Tibial nerve (tissue), 4 donors: ENCODE measurements around the gene RAB3C. TPM values are rescaled to one million over a fixed set of nuclear protein-coding genes. Genes with fewer than 3 reads are reported as not detected.

Experiments used
- DNase-seq, 2 donors: peaks; one replicate each; pipeline ENCODE4 v3.0.0-alpha.2; 2019; ENCODE audit warnings: low spot score in 2 of 2
- H3K27ac ChIP-seq, 4 donors: fragments of 200-600 bp; sonication (generic) in 3 of 4; one replicate each; pipeline ENCODE4 v1.5.1; 2017 to 2019; ENCODE audit warnings: mild to moderate bottlenecking in 1 of 4
- H3K27me3 ChIP-seq, 2 donors: fragments of 200-600 bp; sonication (generic) in 1 of 2; one replicate each; pipeline versions ENCODE4 v1.5.1 to v1.6.0; 2017 to 2019
- H3K36me3 ChIP-seq, 3 donors: fragments of 200-600 bp; sonication (generic); one replicate each; pipeline ENCODE4 v1.5.1; 2018 to 2019
- H3K4me1 ChIP-seq, 4 donors: fragments of 200-600 bp; sonication (generic) in 3 of 4; one replicate each; pipeline ENCODE4 v1.5.1; 2017 to 2019
- H3K4me3 ChIP-seq, 4 donors: fragments of 200-600 bp; sonication (generic) in 3 of 4; one replicate each; pipeline ENCODE4 v1.5.1; 2017 to 2019; ENCODE audit warnings: mild to moderate bottlenecking in 1 of 4, moderate library complexity in 1 of 4
- H3K9me3 ChIP-seq, 4 donors: fragments of 200-600 bp; sonication (generic) in 3 of 4; one replicate each; pipeline ENCODE4 v1.5.1; 2017 to 2019
- EP300 ChIP-seq, 2 donors: sonication (generic); formaldehyde crosslinking; IDR thresholded peaks; one replicate each; pipeline ENCODE4 v1.6.1; 2017; ENCODE audit warnings: antibody characterized with exemption in 2 of 2, mild to moderate bottlenecking in 1 of 2
- POLR2A ChIP-seq, 2 donors: fragments of 450-650 bp; IDR thresholded peaks; one replicate each; pipeline ENCODE4 v1.6.1; 2017; ENCODE audit warnings: antibody characterized with exemption in 2 of 2, mild to moderate bottlenecking in 2 of 2, moderate library complexity in 2 of 2
- WGBS, 2 donors: methylation state at CpG; one replicate each; pipeline ENCODE4 v1.1.5; 2018; 5-methylcytosine and 5-hydroxymethylcytosine counted together
- total RNA-seq, 4 donors: library from RNA; depleted of rRNA; stranded (reverse); fragments of >200 nt; gene quantifications; one replicate each; pipeline ENCODE4 v1.1.0, GENCODE V29; 2016
- TF ChIP-seq, protein P1 (sequence below), 5 experiments: fragments of 200-600 bp in 3 of 5; fragments of 450-650 bp in 2 of 5; sonication (generic) in 3 of 5; IDR thresholded peaks; one replicate each; pipeline ENCODE4 v1.5.1; 2016 to 2019; ENCODE audit warnings: antibody characterized with exemption in 5 of 5, mild to moderate bottlenecking in 3 of 5, moderate library complexity in 2 of 5

Gene RAB3C
- total RNA-seq, 4 donors from 2014 or later, result under 0.01 to 1.2 (median 1.0) TPM

DNA sequence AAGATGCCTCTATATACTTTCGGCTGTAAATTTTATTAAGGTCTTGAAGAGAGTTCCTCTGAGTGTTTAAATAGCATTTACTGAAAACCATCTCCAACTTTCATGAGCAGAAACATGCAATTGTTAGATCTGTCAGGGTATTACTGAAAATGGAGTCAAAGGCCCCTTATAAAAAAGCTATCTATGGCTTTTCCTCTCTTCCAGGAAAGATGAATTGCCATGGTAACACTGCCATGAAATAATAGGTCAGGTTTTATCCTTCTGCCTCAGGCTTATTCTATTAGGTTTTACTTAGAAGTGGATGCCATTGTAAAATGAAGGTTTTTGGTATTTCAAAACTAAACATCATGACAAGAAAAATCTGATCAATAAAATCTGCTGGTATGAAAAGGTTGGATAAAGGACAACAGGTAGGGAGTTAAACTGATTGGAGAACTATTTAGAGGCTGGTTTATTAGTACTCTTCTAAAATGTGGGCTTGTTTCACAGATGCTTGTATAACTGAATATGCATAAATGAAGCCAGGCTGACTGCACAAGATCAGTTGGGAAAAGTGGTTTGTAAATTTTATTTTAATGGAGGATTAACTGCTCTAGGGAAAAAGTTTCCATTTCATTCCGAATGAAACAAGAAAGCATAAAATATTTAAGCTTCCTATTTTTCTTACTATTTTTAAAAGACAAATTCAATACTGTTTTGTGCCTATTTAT is 135.5 kb downstream of the RAB3C start:
- H3K27me3 ChIP-seq, result no peaks in the 10 kb centered on the region
- H3K4me1 ChIP-seq, result no peaks in the 10 kb centered on the region
- TF ChIP-seq EP300 (IDR thresholded peaks at IDR 0.05) (no peak), POLR2A (IDR thresholded peaks at IDR 0.05) (no peak)
- TF ChIP-seq, protein P1, sequence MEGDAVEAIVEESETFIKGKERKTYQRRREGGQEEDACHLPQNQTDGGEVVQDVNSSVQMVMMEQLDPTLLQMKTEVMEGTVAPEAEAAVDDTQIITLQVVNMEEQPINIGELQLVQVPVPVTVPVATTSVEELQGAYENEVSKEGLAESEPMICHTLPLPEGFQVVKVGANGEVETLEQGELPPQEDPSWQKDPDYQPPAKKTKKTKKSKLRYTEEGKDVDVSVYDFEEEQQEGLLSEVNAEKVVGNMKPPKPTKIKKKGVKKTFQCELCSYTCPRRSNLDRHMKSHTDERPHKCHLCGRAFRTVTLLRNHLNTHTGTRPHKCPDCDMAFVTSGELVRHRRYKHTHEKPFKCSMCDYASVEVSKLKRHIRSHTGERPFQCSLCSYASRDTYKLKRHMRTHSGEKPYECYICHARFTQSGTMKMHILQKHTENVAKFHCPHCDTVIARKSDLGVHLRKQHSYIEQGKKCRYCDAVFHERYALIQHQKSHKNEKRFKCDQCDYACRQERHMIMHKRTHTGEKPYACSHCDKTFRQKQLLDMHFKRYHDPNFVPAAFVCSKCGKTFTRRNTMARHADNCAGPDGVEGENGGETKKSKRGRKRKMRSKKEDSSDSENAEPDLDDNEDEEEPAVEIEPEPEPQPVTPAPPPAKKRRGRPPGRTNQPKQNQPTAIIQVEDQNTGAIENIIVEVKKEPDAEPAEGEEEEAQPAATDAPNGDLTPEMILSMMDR (IDR thresholded peaks at IDR 0.05), result no peak
- no peaks in the 10 kb centered on the region for H3K36me3 ChIP-seq
- H3K4me3 ChIP-seq, result no peak overlapping the region
- no peak for DNase-seq
- H3K9me3 ChIP-seq, result peaks cover 0 to 6% (median 0%) of the 10 kb centered on the region in 4 donors
- no peak overlapping the region for H3K27ac ChIP-seq
- WGBS, 2 donors, result 59 to 66% methylated on average over 2 of the region's 2 CpGs

DNA sequence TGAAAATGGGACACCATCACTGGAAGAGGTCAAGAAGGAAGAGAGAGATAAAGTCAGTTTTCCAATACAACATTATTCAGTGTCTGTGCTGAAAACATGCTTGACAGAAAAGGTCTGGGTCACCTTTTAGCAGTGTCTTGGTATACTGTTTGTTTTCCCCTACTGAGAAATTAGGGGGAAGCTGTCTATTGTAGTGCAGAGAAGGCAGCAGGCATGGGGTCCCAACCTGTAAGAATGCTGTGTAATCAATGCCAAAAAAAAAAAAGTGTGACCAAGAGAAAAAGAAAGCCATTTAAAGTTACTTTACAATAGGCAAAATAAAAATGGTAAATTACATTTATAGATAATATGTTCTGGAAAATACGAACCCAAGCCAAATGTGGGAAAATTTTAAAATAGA is 139.3 kb downstream of the RAB3C start:
- Histone ChIP-seq H3K9me3 (peaks cover 0 to 17% (median 0%) of the 10 kb centered on the region in 4 donors), H3K4me3 (no peak overlapping the region), H3K27me3 (no peaks in the 10 kb centered on the region), H3K4me1 (no peaks in the 10 kb centered on the region), H3K27ac (no peak overlapping the region), H3K36me3 (no peaks in the 10 kb centered on the region)
- TF ChIP-seq POLR2A (IDR thresholded peaks at IDR 0.05) (no peak), EP300 (IDR thresholded peaks at IDR 0.05) (no peak)
- TF ChIP-seq, protein P1 (IDR thresholded peaks at IDR 0.05), result no peak
- DNase-seq, result no peak
- WGBS, 2 donors, result 87 to 90% methylated on average over 1 of the region's 1 CpG

DNA sequence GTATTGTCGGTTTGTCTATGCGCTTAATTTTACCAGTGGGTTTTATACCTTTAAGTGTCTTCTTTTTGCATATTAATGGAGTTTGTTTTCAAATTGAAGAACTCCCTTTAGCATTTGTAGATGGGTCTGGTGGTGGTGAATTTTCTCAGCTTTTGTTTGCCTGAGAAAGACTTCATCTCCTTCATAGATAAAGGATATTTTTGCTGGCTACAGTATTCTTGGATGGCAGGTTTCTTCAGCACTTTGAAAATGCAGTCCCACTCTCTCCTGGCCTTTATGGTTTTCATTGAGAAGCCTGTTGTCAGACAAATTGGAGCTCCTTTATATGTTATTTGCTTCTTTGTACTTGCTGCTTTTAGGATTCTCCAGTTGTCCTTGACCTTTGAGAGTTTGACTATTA is 142.1 kb downstream of the RAB3C start:
- H3K4me3 ChIP-seq, result no peak overlapping the region
- no peaks in the 10 kb centered on the region for H3K27me3 ChIP-seq
- DNase-seq, result no peak
- peaks cover 0 to 17% (median 0%) of the 10 kb centered on the region in 4 donors for H3K9me3 ChIP-seq
- no peak for TF ChIP-seq EP300 (IDR thresholded peaks at IDR 0.05)
- no peaks in the 10 kb centered on the region for H3K36me3 ChIP-seq
- H3K27ac ChIP-seq, result no peak overlapping the region
- H3K4me1 ChIP-seq, result no peaks in the 10 kb centered on the region
- WGBS, 2 donors, result 98 to 99% methylated on average over 2 of the region's 2 CpGs

DNA sequence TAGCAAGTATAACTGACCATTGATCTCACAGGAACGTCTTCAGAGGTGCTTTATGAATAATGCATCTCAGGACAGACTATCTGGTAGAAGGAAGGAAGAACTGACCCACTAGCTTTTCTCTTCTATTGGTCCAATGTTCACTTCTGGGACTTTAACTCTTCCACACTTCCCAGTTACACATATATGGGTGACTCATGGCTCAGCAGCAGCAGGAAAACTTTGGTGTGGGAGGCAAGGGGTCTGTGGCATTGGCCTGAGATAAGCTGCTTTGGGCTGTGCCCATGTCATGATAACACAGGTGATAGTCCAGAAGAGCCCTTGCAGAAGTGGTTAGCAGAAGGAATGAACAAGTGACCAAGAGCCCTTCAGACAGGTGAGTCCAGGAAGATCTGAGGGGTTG is 148.8 kb downstream of the RAB3C start:
- H3K9me3 ChIP-seq, result no peaks in the 10 kb centered on the region
- H3K27ac ChIP-seq, result no peak overlapping the region
- 85 to 100% methylated on average over 1 of the region's 1 CpG for WGBS, 2 donors
- no peaks in the 10 kb centered on the region for H3K36me3 ChIP-seq
- DNase-seq, result no peak
- no peaks in the 10 kb centered on the region for H3K27me3 ChIP-seq
- TF ChIP-seq, protein P1 (IDR thresholded peaks at IDR 0.05), result no peak
- no peak for TF ChIP-seq POLR2A (IDR thresholded peaks at IDR 0.05)
- TF ChIP-seq EP300 (IDR thresholded peaks at IDR 0.05), result no peak
- no peak overlapping the region for H3K4me3 ChIP-seq
- H3K4me1 ChIP-seq, result no peaks in the 10 kb centered on the region

DNA sequence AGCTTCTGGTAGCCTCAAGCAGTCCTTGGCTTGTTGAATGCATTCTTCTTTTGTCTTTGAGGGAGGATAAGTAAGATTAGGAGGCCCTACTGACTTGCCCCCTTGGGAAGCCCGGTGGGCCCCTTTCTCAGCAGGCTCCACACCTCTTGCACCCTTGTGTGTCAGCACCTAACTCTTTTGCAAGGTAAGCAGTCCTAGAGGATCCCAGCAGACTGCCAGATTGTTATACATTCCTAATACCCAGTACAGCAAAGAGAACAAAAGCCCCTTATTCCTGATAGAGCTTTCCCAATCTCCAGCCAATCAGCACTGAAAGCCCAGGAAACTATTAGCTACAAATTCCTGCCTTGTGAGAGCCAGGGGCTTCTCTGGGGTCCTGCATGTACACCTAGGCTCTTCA is 152.8 kb downstream of the RAB3C start:
- Histone ChIP-seq H3K27ac (no peak overlapping the region), H3K4me1 (no peaks in the 10 kb centered on the region), H3K27me3 (no peaks in the 10 kb centered on the region), H3K36me3 (no peaks in the 10 kb centered on the region), H3K4me3 (no peak overlapping the region), H3K9me3 (no peaks in the 10 kb centered on the region)
- TF ChIP-seq, protein P1 (IDR thresholded peaks at IDR 0.05), result no peak
- no peak for TF ChIP-seq POLR2A (IDR thresholded peaks at IDR 0.05)
- no peak for TF ChIP-seq EP300 (IDR thresholded peaks at IDR 0.05)
- WGBS, 2 donors, result 61 to 75% methylated on average over 1 of the region's 1 CpG
- DNase-seq, result no peak
